ENCODE measurements around the gene PHACTR2.

The PHACTR2 gene

GRCh38 chr6:143675382-143675900 lies 2.3 kb upstream of the PHACTR2 start:
- ATAC-seq (no peak), DNase-seq (no peak)

- no peak for DNase-seq
- no peak for ATAC-seq
These were observed 1.8 kb upstream of the PHACTR2 start for GRCh38 chr6:143675946-143676345.

- no peak for DNase-seq
- ATAC-seq: no peak
These were observed 1.2 kb upstream of the PHACTR2 start for GRCh38 chr6:143676437-143677045.

DNA sequence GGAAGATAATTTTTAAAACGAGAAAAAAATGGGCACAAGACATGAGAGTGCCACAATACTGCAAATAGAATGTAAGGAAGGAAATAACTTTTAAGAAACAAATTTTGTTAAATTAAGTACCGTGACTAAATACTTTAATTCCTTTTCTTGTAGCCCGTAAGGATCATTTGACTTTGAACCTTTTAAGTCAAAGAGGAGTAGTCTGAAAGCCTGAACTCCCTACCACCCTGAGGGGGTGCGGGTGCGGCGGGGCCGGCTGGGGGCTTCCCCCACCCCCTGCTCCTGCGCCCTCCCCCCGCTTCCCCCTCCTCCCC lies 231 bp upstream of the PHACTR2 start:
- ATAC-seq: no peak
- DNase-seq: no peak

DNA sequence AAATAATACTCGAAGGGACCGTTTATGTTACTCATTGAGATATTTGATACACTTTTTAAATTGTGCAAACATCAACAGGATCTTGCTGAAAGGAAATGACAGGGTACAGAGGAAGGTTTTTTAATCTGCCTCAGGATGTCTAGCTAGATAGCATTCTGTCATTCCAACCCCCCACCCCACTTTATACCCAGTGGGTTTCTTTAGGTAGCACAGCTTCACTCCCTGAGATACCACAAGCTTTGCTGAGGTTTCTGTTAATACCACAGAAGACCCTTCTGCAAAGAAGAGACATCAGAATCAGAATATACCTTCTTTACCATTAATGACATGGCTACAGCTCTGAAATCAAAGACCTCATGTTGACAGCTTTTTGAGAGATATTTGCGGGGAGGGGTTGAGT lies 1.3 kb downstream of the PHACTR2 start:
- ATAC-seq: no peak
- DNase-seq: no peak

GRCh38 chr6:143680141-143680540 lies 2.4 kb downstream of the PHACTR2 start:
- ATAC-seq (no peak), DNase-seq (no peak)

- no peak for DNase-seq
- ATAC-seq: no peak
These were observed 5.0 kb downstream of the PHACTR2 start for GRCh38 chr6:143682805-143683204.

- ATAC-seq (no peak), DNase-seq (no peak)
These were observed 6.7 kb downstream of the PHACTR2 start for GRCh38 chr6:143684486-143684885.

DNA sequence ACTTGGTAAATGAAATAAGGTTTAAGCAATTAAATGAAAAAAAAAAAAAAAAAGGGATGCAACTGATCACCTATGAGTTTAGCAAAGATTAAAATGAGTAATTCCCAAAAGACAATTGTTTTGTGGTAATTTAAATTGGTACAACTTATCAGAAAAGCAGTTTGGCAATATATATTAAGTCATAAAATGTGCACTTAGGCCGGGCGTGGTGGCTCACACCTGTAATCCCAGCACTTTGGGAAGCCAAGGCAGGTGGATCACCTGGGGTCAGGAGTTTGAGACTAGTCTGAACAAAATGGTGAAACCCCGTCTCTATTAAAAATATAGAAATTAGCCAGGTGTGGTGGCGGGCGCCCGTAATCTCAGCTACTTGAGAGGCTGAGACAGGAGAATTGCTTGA lies 7.9 kb downstream of the PHACTR2 start:
- ATAC-seq (no peak), DNase-seq (no peak)

DNA sequence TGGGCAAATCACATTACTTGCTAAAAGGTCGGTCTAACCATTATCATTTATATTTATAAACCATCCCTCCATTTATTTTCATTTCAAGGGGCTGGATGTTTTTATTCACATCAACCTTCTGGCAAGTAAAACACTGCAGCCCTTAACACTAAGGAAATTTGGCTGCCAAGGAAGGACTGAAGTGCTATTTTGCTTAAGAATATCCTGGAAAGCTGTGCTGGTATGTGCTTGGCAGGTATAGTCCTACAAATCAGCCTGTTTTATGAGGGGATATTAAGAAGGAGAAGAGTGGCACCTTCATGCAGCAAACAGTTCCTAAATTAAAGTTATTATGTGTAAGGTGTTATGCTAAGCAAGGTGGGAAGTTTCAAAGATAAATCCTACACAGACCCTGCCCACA lies 9.8 kb downstream of the PHACTR2 start:
- ATAC-seq (no peak), DNase-seq (no peak)

GRCh38 chr6:143688681-143689080 lies 10.9 kb downstream of the PHACTR2 start:
- no peak for DNase-seq
- ATAC-seq: no peak

- DNase-seq (no peak), ATAC-seq (no peak)
These were observed 12.1 kb downstream of the PHACTR2 start for GRCh38 chr6:143689852-143690251.

DNA sequence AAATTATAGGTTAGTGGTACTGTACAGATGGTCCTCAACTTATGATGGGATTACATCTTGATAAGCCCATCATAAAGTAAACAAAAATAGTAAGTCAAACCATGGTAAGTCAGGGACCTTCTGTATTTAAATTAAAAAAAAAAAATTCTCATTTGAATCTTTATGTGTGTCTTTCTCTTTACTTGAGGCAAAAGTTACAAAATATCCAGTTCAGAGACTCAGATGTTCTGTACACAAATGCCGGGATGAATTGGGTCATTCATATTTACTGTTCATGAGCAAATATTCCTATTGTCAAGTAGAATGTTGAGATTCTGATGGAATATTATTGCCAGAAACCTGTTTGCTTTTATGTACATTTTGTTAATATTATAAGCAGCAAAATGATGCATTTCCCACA lies 13.4 kb downstream of the PHACTR2 start:
- ATAC-seq (no peak), DNase-seq (no peak)

GRCh38 chr6:143691900-143692636 lies 14.3 kb downstream of the PHACTR2 start:
- DNase-seq: no peak
- no peak for ATAC-seq

DNA sequence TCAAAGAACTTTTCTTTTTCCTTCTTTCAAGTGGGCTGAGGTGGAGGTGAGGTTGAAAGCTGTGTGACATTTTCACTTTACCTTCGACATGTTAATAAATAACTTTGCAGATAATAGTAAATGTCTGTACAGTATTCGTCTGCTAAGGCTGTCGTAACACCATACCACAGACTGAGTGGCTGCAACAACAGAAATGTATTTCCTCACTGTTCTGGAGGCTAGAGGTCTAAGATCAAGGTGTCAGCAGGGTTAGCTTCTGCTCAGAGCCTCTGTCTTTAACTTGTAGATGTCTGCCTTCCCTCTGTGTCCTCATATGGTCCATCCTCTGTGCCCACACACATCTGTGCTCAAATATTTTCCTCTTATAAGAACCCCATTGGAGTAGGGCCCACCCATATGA lies 14.9 kb downstream of the PHACTR2 start:
- no peak for ATAC-seq
- no peak for DNase-seq

GRCh38 chr6:143694013-143694412 lies 16.2 kb downstream of the PHACTR2 start:
- no peak for ATAC-seq

DNA sequence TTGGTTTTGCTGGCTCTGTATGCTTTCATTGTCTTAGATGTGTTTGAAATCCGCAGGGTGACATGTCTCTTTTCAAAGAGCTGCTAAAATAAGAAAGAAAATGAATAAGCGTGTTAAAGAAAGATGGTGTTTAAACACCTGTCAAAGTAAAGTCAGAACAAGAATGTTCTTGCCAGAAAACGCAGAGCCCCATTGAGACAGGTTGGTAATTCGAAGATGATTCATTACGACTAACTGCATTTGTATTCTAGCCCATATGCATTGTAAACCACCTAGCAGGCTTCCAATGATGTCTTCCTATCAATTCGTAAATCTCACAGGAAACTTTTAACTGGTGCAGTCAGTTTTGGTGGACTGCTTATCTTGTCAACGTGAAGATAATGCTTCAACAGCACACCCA lies 16.8 kb downstream of the PHACTR2 start:
- peak; percentile 55 for ATAC-seq
- DNase-seq: no peak

More at GRCh38 chr6:143694013-143694412, 16.2 kb downstream of the PHACTR2 start:
- no peak for DNase-seq

DNA sequence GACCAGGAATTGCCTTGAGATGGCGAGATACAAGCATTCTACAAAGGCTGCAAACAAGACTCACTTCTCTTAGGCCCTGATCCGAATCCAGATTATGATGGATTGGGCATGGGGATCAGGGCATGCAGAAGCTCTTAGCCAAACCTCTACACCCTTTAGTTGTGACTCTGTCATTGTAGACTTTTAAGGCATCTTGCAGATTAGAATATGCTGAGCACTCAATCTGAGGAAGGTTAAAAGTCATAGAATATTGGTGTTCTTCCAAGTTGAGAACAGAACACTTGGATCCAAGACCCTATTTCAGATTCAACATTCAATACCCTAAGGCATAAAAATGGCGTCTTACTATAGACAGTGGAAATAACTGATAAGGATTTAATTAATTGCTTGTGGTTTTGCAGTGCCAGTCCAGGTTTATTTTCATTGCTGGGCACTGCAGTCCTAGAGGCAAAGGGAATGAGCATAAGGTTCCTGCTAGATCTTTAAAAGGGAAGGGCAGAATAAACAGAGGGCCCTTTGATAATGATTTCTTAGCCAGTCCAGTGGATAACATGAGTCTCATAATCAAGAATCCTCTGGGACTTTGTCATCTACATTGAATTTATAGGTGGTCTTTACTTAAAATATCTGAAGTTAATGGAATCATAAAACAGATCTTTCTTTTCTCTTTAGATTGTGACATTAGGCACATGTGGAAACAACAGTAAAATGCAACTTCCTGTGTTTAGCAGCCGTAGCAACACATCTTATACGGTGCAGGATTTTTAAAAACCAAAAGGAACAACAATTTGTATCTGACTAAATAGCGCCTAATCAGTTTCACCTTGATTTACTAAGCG lies 17.6 kb downstream of the PHACTR2 start:
- ATAC-seq: no peak

GRCh38 chr6:143695969-143696663 lies 18.4 kb downstream of the PHACTR2 start:
- no peak for ATAC-seq
- DNase-seq: no peak

More for the DNA sequence above, 17.6 kb downstream of the PHACTR2 start:
- no peak for DNase-seq

- DNase-seq (no peak), ATAC-seq (no peak)
These were observed 18.9 kb downstream of the PHACTR2 start for GRCh38 chr6:143696664-143697000.

GRCh38 chr6:143697076-143697800 lies 19.5 kb downstream of the PHACTR2 start:
- no peak for DNase-seq
- ATAC-seq: no peak

GRCh38 chr6:143698329-143698728 lies 20.6 kb downstream of the PHACTR2 start:
- no peak for DNase-seq
- ATAC-seq: no peak

Measured in stimulated activated naive CD8-positive, alpha-beta T cell treated with anti-CD3 and anti-CD28 coated beads, Interleukin-15, Interleukin-2, amounts not matched to agents 100 U/mL and 50 U/mL, for 24 hours (primary cell).